Activated naive CD4-positive, alpha-beta T cell treated with anti-CD3 and anti-CD28 coated beads, Interleukin-2, amount 10 ng/mL, durations not matched to agents 7 days and 5 days (primary cell): ENCODE measurements around the gene EBPL.

Experiments
- CTCF ChIA-PET: fragments of 350-600 bp; sonication (Branson Sonifier 250); formaldehyde crosslinking; loops from one replicate; lab custom pipeline; 2021; ENCODE audit warnings: antibody characterized with exemption; lab: Charles Lee
- DNase-seq: peaks from one replicate; pipeline ENCODE4 v3.0.0-alpha.2; 2020
- H3K27ac Mint-ChIP-seq: one replicate; pipeline ENCODE4 v1.8.0; 2021; ENCODE audit warnings: mild to moderate bottlenecking, moderate library complexity, mixed read lengths
- H3K27me3 Mint-ChIP-seq: one replicate; pipeline ENCODE4 v1.8.0; 2021; ENCODE audit warnings: mild to moderate bottlenecking, mixed read lengths
- H3K36me3 Mint-ChIP-seq: one replicate; pipeline ENCODE4 v1.8.0; 2021; ENCODE audit warnings: mixed read lengths
- H3K4me1 Mint-ChIP-seq: one replicate; pipeline ENCODE4 v1.8.0; 2021; ENCODE audit warnings: mixed read lengths
- H3K4me3 Mint-ChIP-seq: one replicate; pipeline ENCODE4 v1.8.0; 2021; ENCODE audit warnings: mild to moderate bottlenecking, moderate library complexity, mixed read lengths
- H3K9me3 Mint-ChIP-seq: one replicate; pipeline ENCODE4 v1.8.0; 2021; ENCODE audit warnings: mixed read lengths

Gene EBPL

DNA sequence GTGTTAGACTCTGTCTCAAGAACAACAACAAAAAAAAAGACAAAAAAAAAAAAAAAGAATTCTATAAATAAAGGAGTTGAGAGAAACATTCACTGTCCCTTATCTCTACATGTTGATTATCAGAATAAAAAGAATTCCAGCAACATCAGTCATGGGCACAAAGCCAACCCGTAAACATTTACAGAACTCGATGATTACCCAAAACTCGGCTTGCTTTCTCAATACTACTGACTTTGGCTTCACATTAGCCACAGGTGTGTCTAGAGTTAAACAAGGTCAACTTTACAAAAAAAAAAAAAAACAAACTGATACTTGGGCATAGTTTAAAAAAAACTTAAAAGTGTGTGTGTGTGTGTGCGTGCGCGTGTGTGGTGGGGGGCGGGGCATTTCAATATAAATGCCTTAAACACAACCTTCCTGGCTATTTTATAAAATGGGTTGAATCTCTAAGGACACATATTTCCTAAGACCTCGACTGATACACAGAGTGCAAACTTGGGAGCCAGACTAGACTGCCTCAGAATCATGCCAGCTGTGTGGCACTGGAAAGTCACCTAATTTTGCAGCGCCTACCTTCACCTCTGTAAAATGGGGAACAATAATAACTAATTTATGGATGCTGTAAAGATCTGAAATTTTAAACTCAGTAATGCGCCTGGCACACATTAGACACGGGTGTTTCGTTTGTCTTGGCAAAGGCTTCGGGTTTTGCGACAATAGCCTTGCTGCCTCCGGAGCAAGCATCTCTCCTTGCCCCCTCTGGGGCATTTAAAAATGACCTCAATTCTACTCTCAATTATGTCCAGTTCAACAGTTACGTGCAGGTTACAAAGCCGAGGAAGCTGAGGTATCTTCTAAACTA lies 922 bp downstream of the EBPL start:
- peaks cover 25% of the 10 kb centered on the region for H3K4me1 Mint-ChIP-seq
- no peaks in the 10 kb centered on the region for H3K9me3 Mint-ChIP-seq
- DNase-seq, result no peak
- H3K4me3 Mint-ChIP-seq, result peak overlapping the region; percentile 84
- no peaks in the 10 kb centered on the region for H3K27me3 Mint-ChIP-seq
- H3K27ac Mint-ChIP-seq, result peak overlapping the region; percentile 80
- H3K36me3 Mint-ChIP-seq, result peaks cover 22% of the 10 kb centered on the region
- CTCF ChIA-PET, result interaction anchor here (0.7 to 1.8 kb wide), 2 partner anchors 101 to 604 kb away, joined by 3 to 6 read pairs; partner anchors contain the start of gene KPNA3

DNA sequence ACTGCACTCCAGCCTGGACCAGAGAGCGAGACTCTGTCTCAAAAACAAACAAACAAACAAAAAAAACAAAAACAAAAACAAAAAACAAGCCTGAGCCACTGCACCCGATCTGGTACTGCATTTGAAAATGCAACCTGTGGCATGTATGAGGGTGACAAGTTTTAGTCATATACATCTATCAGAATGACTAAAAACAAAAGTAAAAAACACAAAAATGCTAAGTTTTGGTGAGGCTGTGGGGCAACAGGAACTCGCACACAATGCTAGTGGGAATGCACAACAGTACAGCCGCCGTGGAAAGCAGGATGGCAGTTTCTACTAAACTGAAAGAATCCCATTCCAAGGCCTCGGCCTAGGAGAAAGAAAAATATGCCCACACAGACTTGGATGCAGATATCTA lies 7.8 kb downstream of the EBPL start:
- no peak overlapping the region for H3K4me3 Mint-ChIP-seq

DNA sequence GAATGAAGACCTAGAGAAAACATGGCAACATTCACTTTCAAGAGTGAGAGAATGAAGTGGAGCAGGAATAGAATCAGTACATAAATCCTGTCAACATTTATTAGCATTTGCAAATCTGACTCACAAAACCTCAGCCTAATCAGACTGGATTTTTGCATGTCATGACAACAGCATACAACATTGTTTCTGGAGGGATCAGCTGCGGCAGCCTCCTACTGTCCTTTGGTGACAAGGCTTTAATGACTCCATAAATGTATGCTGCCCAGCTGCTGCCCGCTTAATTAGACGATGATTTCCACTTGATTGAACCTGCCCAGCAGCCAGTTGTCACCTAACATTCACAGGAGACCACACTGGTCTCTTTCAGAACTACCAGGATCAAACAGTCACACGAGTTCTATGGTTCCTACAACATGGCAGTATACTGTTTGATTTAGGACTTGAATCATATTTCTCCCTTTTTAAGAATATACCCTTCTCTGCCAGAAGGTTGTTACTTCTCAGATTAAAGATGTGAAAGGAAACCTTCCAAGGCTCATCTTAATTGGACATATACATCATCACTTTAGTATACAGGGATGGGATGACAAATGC lies 9.3 kb downstream of the EBPL start:
- no peak overlapping the region for H3K27ac Mint-ChIP-seq
- H3K4me3 Mint-ChIP-seq, result no peak overlapping the region
- DNase-seq, result no peak
- no peaks in the 10 kb centered on the region for H3K27me3 Mint-ChIP-seq
- peaks cover 5% of the 10 kb centered on the region for H3K4me1 Mint-ChIP-seq
- H3K36me3 Mint-ChIP-seq, result peaks cover 12% of the 10 kb centered on the region
- H3K9me3 Mint-ChIP-seq, result no peaks in the 10 kb centered on the region
- CTCF ChIA-PET, result no interaction called here

More for the DNA sequence above, 7.8 kb downstream of the EBPL start:
- H3K27ac Mint-ChIP-seq, result no peak overlapping the region
- no peaks in the 10 kb centered on the region for H3K9me3 Mint-ChIP-seq
- no peaks in the 10 kb centered on the region for H3K27me3 Mint-ChIP-seq
- H3K36me3 Mint-ChIP-seq, result peaks cover 21% of the 10 kb centered on the region
- CTCF ChIA-PET, result no interaction called here
- H3K4me1 Mint-ChIP-seq, result peaks cover 8% of the 10 kb centered on the region
- no peak for DNase-seq

DNA sequence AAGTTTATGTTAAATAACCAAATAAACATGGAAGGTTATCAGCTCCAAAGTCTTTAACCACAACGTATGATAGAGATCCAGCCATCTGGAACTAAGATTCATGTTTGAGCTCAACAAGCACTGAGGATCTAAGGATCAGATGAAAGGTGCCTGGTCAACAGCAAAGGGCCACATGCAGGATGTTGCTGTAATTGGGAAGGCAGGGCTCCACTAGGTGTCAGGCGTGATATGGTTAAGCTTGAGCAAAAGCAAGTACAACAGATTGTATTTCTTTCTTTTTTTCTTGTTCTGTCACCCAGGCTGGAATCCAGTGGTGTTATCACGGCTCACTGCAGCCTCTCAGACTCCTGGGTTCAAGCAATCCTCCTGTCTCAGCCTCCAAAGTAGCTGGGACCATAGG lies 12.0 kb downstream of the EBPL start:
- CTCF ChIA-PET, result interaction anchor here (0.9 to 1.4 kb wide), 3 partner anchors 9 to 106 kb away, joined by 3 to 5 read pairs (median 3); partner anchors contain the start of gene EBPL
- Mint-ChIP-seq H3K27ac (no peak overlapping the region), H3K4me3 (no peak overlapping the region), H3K36me3 (peaks cover 8% of the 10 kb centered on the region), H3K4me1 (peaks cover 5% of the 10 kb centered on the region), H3K27me3 (no peaks in the 10 kb centered on the region), H3K9me3 (no peaks in the 10 kb centered on the region)
- peak; percentile 44 for DNase-seq

DNA sequence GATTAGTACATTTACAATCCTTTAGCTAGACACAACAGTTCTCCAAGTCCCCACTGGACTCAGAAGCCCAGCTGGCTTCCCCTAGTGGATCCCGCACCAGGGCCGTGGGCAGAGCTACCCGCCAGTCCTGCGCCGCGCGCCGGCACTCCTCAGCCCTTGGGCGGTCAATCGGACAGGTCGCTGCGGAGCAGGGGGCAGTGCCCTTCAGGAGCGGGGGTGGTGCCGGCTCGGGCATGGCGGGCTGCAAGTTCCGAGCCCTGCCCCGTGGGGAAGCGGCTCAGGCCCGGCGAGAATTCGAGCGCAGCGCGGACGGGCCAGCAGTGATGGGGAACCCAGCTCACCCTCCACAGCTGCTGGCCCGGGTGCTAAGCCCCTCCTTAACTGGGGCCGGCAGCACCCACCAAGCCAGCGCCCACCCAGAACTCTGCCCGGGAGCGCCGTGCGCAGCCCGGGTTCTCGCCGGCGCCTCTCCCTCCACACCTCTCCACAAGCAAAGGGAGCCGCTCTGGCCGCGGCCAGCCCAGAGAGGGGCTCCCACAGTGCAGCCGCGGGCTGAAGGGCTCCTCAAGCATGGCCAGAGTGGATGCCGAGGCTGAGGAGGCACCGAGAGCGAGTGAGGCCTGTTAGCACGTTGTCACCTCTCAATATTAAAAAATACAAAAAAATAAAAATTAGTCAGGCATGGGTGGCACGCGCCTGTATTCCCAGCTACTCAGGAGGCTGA lies 12.9 kb downstream of the EBPL start:
- DNase-seq, result no peak
- CTCF ChIA-PET, result interaction anchor here (1.4 to 1.7 kb wide), 2 partner anchors 10 to 107 kb away, joined by 3 to 4 read pairs; no protein-coding TSS in a partner anchor
- no peaks in the 10 kb centered on the region for H3K9me3 Mint-ChIP-seq
- no peaks in the 10 kb centered on the region for H3K4me1 Mint-ChIP-seq
- peaks cover 8% of the 10 kb centered on the region for H3K36me3 Mint-ChIP-seq
- H3K27ac Mint-ChIP-seq, result no peak overlapping the region
- no peaks in the 10 kb centered on the region for H3K27me3 Mint-ChIP-seq
- H3K4me3 Mint-ChIP-seq, result no peak overlapping the region

DNA sequence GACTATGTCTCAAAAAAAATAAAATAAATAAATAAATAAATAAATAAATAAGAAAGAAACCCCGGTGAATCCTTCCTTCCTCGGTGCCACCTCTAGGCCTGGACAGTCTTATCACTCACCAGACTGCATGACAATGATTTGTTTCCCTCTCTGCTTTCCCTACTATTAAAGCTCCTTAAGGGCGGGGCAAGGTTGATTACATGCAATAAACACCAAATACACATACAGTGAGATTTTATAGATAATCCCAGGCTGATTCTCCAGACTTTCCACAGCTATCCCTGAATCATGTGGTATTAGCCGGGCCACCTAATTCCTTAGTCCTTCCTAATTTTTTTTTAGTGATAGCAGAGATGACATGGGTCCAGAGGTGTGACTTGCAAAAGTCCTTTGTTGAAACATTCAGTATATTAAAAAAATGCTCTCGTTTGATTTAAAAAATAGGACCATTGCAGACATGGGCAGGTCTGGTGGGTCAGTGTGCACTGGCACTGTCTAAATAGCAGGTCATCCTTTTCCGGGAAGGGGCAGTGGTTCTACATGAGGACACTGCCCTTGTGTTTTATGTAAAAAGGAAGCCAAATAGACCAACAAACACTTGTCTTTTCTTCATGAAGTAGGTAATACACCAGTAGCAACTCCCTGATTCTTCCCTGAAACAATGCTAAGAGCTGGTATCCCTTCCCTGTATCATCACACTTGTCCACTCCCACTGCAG lies 14.5 kb downstream of the EBPL start:
- Mint-ChIP-seq H3K27me3 (no peaks in the 10 kb centered on the region), H3K4me1 (no peaks in the 10 kb centered on the region), H3K36me3 (peaks cover 8% of the 10 kb centered on the region), H3K27ac (no peak overlapping the region), H3K9me3 (no peaks in the 10 kb centered on the region), H3K4me3 (no peak overlapping the region)
- CTCF ChIA-PET, result interaction anchor here (1.7 kb wide), 1 partner anchor 12 kb away, joined by 4 read pairs; no protein-coding TSS in a partner anchor
- no peak for DNase-seq

DNA sequence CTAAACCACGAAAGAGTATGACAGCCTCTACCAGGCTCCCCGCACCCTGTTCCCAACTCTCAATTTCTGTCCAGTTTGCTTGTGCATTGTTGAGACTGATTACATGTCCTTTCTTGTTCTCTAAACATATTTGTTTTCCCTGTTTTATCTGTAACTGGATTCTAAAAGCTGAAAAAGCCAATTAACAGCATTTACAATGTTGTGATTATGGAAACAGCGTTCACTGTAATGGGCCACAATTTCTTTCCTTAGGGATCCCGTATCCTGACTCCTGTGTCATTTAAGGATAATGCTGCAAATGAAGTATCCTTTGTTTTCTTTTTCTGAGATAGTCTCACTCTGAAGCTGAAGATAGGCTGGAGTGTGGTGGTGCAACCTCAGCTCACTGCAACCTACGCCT lies 20.5 kb downstream of the EBPL start:
- Mint-ChIP-seq H3K4me1 (no peaks in the 10 kb centered on the region), H3K4me3 (no peak overlapping the region), H3K27me3 (no peaks in the 10 kb centered on the region), H3K9me3 (no peaks in the 10 kb centered on the region), H3K36me3 (peaks cover 14% of the 10 kb centered on the region), H3K27ac (no peak overlapping the region)
- CTCF ChIA-PET, result interaction anchor here (0.8 to 2.4 kb wide), 5 partner anchors 8 to 180 kb away, joined by 3 to 9 read pairs (median 5); partner anchors contain the start of gene ARL11
- DNase-seq, result no peak

DNA sequence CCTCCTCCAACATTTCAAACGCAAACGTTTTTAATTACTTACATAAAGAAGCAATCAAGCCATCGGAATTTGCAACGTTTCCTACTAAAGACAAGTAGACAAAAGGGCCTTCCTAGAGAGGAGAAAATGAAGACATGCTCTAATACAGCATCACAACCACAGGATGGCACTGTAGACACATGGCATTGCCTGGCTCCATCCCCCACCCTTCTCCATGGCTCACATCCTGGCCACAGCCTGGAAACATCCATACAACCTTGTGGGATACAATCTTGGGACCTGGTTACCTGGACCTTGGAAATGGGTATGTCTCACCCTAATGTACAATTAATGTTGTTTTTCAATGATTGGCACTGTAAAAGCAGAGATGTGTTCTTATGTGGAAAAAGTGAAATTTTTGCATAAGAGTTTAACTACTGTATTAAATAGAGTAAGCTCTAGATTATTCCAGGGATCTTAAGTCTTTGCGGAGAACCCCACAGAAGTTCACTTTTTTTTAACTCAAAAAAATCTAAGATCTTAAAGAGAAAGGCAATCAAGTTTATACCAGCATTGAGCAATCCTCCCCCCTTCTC lies 21.5 kb downstream of the EBPL start:
- peak; percentile 55 for DNase-seq

DNA sequence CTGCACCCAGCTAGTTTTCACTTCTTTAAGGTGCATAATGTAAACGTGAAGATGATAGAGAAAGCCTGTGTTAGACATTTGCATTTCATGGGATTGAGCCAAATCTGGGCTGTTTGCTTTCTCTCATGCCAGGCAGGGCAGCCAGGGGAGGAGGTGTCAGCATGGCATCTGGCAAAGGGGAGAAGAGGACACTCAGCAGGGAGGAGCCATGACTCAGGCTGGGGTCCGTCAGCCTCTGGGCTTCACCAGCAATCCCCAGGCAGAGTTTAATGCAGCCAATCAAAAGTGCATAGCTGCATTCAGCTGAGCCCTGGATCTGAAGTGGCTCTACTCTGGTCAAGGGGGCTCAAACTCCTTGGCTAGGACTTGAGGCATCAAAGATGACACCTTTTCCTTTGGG lies 23.5 kb downstream of the EBPL start:
- H3K9me3 Mint-ChIP-seq, result no peaks in the 10 kb centered on the region
- no peak overlapping the region for H3K4me3 Mint-ChIP-seq
- no peak for DNase-seq
- CTCF ChIA-PET, result no interaction called here
- no peak overlapping the region for H3K27ac Mint-ChIP-seq
- no peaks in the 10 kb centered on the region for H3K27me3 Mint-ChIP-seq
- H3K4me1 Mint-ChIP-seq, result no peaks in the 10 kb centered on the region
- H3K36me3 Mint-ChIP-seq, result peaks cover 18% of the 10 kb centered on the region

More for the DNA sequence above, 21.5 kb downstream of the EBPL start:
- peaks cover 17% of the 10 kb centered on the region for H3K36me3 Mint-ChIP-seq
- H3K4me1 Mint-ChIP-seq, result no peaks in the 10 kb centered on the region
- no peak overlapping the region for H3K4me3 Mint-ChIP-seq
- CTCF ChIA-PET, result interaction anchor here (0.6 to 2.4 kb wide), 6 partner anchors 9 to 181 kb away, joined by 3 to 9 read pairs (median 4); partner anchors contain the start of gene ARL11
- no peaks in the 10 kb centered on the region for H3K9me3 Mint-ChIP-seq
- H3K27me3 Mint-ChIP-seq, result no peaks in the 10 kb centered on the region
- no peak overlapping the region for H3K27ac Mint-ChIP-seq

DNA sequence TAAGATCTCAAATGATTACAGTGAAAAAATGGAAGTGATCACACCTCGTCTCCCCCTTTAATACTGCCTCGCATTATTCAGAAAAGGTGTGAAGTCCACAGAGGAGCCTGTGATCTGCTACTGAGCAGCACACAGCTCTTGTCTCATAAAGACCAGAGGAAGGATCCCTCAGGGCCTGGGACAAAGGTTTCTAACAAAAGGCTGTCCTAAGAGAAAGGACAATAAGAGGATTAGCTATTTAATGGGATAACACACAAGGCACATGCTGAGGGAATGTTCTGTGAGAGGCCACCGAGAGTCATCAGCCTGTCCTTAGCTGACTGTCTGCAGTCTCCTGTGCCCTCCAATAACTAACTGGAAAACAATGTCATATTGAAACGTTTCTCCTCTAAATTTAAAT lies 26.7 kb downstream of the EBPL start:
- DNase-seq, result no peak
- CTCF ChIA-PET, result no interaction called here
- Mint-ChIP-seq H3K4me3 (no peak overlapping the region), H3K27me3 (no peaks in the 10 kb centered on the region), H3K4me1 (no peaks in the 10 kb centered on the region), H3K27ac (no peak overlapping the region), H3K9me3 (no peaks in the 10 kb centered on the region), H3K36me3 (peaks cover 21% of the 10 kb centered on the region)

DNA sequence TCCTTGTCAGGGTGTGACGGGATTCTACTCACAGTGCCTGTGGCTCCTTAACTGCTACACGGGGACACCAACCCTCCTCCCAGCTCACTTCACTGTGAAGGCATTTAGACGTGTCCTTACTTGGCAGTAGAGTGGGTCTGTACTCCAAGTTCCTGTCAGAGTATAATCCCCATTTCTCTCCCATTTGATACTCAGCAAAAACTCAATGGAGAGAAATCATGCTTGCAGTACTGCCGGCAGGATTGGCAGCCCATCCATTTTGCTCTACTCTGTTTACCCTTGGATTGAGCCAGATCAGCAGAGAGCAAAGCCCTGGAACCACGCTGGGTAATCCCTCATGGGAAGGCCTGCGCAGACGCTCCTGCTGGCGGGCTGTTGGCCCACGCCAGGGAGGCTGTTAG lies 34.0 kb downstream of the EBPL start:
- Mint-ChIP-seq H3K27me3 (no peaks in the 10 kb centered on the region), H3K27ac (no peak overlapping the region), H3K4me3 (no peak overlapping the region), H3K36me3 (peaks cover 6% of the 10 kb centered on the region), H3K4me1 (peaks cover 3% of the 10 kb centered on the region), H3K9me3 (no peaks in the 10 kb centered on the region)
- DNase-seq, result no peak
- CTCF ChIA-PET, result no interaction called here

DNA sequence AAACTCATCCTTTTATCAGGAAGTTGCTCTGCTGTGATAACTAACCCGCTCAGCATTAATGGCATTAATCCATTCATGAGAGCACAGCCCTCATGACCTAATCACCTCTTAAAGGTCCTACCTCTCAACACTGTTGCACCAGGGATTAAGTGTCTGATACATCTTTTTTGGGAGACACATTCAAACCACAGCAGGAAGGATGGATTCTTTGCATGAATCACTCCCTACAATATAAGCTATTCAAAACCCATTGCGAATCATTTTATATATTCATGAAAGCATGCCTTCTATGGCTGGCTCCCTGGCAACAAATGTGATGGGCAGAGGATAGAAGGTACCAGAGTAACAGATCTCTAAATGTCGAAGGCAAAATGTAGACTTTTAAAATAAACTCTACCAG lies 35.4 kb downstream of the EBPL start:
- H3K9me3 Mint-ChIP-seq, result no peaks in the 10 kb centered on the region

DNA sequence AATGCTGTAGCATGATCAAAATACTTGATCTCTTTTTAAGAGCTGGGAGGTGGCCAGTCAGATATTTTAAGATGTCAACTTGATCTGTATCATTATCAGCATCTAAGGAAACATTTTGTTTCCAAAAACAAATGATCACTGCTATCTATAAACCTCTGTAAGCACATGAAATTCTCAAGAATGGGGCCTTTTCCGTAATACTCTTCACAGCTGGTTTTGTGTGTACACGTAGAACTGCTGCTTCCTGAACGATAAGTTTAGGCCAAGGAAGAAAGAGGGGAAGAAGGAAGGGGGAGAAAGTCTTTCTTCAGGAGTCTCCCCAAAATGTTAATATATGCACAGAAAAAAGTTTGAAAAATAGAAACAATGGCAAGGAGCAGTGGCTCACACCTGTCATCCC lies 37.3 kb downstream of the EBPL start:
- no peak overlapping the region for H3K27ac Mint-ChIP-seq
- peaks cover 3% of the 10 kb centered on the region for H3K4me1 Mint-ChIP-seq
- H3K9me3 Mint-ChIP-seq, result no peaks in the 10 kb centered on the region
- no peak for DNase-seq
- H3K27me3 Mint-ChIP-seq, result no peaks in the 10 kb centered on the region
- no peak overlapping the region for H3K4me3 Mint-ChIP-seq
- CTCF ChIA-PET, result no interaction called here
- H3K36me3 Mint-ChIP-seq, result peaks cover 3% of the 10 kb centered on the region

More for the DNA sequence above, 35.4 kb downstream of the EBPL start:
- CTCF ChIA-PET, result no interaction called here
- DNase-seq, result no peak
- Mint-ChIP-seq H3K36me3 (peaks cover 3% of the 10 kb centered on the region), H3K4me3 (no peak overlapping the region), H3K27me3 (no peaks in the 10 kb centered on the region), H3K27ac (no peak overlapping the region), H3K4me1 (peaks cover 3% of the 10 kb centered on the region)
